MCF 10A (cell line): Measurements from ENCODE around the gene RCAN3. TPM values are rescaled to one million over a fixed set of nuclear protein-coding genes. Genes with fewer than 3 reads are reported as not detected.

Source experiments
- BruUV-seq: library from RNA; stranded (reverse); fragments of 400-500 nt; replicated peaks from 2 replicates; lab custom pipeline; 2021; lab: Mats Ljungman, UMichigan
- CTCF ChIA-PET: fragments of 300-600 bp; sonication (Branson Sonifier 250); formaldehyde crosslinking; extraction: SDS; loops from one replicate; lab custom pipeline; 2021; ENCODE audit warnings: antibody characterized with exemption, inconsistent platforms; lab: Yijun Ruan, JAX
- POLR2A ChIA-PET: fragments of 300-600, 350-650 bp; sonication (Branson Sonifier 250); formaldehyde crosslinking; extraction: SDS; loops from one replicate; lab custom pipeline; 2020; ENCODE audit warnings: antibody characterized with exemption, inconsistent platforms; lab: Yijun Ruan, JAX
- DNase-seq: peaks from one replicate; pipeline ENCODE4 v3.0.0-alpha.2; 2018; ENCODE audit not compliant: unreplicated experiment
- H3K27ac Mint-ChIP-seq: one replicate; pipeline ENCODE4 v1.8.0; 2022; ENCODE audit warnings: mild to moderate bottlenecking, low read depth, mixed read lengths; ENCODE audit not compliant: unreplicated experiment
- H3K27me3 Mint-ChIP-seq: one replicate; pipeline ENCODE4 v1.8.0; 2022; ENCODE audit warnings: mixed read lengths; ENCODE audit not compliant: insufficient read depth, unreplicated experiment
- H3K36me3 Mint-ChIP-seq: one replicate; pipeline ENCODE4 v1.8.0; 2022; ENCODE audit warnings: mild to moderate bottlenecking, moderate library complexity, mixed read lengths; ENCODE audit not compliant: insufficient read depth, unreplicated experiment
- H3K4me1 Mint-ChIP-seq: one replicate; pipeline ENCODE4 v1.8.0; 2022; ENCODE audit warnings: mixed read lengths; ENCODE audit not compliant: insufficient read depth, unreplicated experiment
- H3K4me3 Mint-ChIP-seq: one replicate; pipeline ENCODE4 v1.8.0; 2022; ENCODE audit warnings: mild to moderate bottlenecking, moderate library complexity, mixed read lengths; ENCODE audit not compliant: unreplicated experiment
- H3K9me3 Mint-ChIP-seq: one replicate; pipeline ENCODE4 v1.8.0; 2022; ENCODE audit warnings: mixed read lengths; ENCODE audit not compliant: unreplicated experiment
- CTCF ChIP-seq: fragments of 200-600 bp; IDR thresholded peaks from one replicate; pipeline ENCODE4 v1.8.0; 2022; ENCODE audit warnings: antibody characterized with exemption, mild to moderate bottlenecking; ENCODE audit not compliant: unreplicated experiment
- intact Hi-C: fragments of 100-400 bp; cut with micrococcal nuclease; formaldehyde crosslinking; loops from 2 replicates; pipeline ENCODE4 v1.14.1; 2022
- total RNA-seq: library from RNA; stranded (reverse); gene quantifications from 2 replicates; pipeline ENCODE4 v1.2.3, GENCODE V29; 2022

RCAN3 gene
- total RNA-seq, 1 experiment from 2014 or later = 6.1 TPM

GRCh38 chr1:24465099-24465498 lies 37.5 kb upstream of the RCAN3 start:
- Mint-ChIP-seq H3K4me3 (no peak overlapping the region), H3K9me3 (no peaks in the 10 kb centered on the region), H3K4me1 (peaks cover 6% of the 10 kb centered on the region), H3K27me3 (no peaks in the 10 kb centered on the region), H3K36me3 (peaks cover 73% of the 10 kb centered on the region), H3K27ac (no peak overlapping the region)
- ChIA-PET CTCF (interaction anchor here (0.7 to 1.0 kb wide), 2 partner anchors 46 to 266 kb away, joined by 3 to 4 read pairs; no protein-coding TSS in a partner anchor), POLR2A (no interaction called here)
- BruUV-seq = no TSS peak
- no peak for DNase-seq
- intact Hi-C loops = no loop called here
- TF ChIP-seq CTCF = no peak

GRCh38 chr1:24465638-24466037 lies 37.0 kb upstream of the RCAN3 start:
- intact Hi-C loops = no loop called here
- Mint-ChIP-seq H3K27me3 (no peaks in the 10 kb centered on the region), H3K36me3 (peaks cover 68% of the 10 kb centered on the region), H3K4me3 (no peak overlapping the region), H3K27ac (no peak overlapping the region), H3K4me1 (peaks cover 6% of the 10 kb centered on the region), H3K9me3 (no peaks in the 10 kb centered on the region)
- BruUV-seq = no TSS peak
- CTCF ChIA-PET = interaction anchor here (0.7 kb wide), 1 partner anchor 46 kb away, joined by 3 read pairs; no protein-coding TSS in a partner anchor
- no peak for DNase-seq
- POLR2A ChIA-PET = interaction anchor here (0.8 kb wide), 1 partner anchor 37 kb away, joined by 3 read pairs; no protein-coding TSS in a partner anchor
- no peak for TF ChIP-seq CTCF

GRCh38 chr1:24468685-24469316 lies 33.8 kb upstream of the RCAN3 start:
- ChIA-PET POLR2A (no interaction called here), CTCF (no interaction called here)
- peaks cover 39% of the 10 kb centered on the region for H3K36me3 Mint-ChIP-seq
- no TSS peak for BruUV-seq
- DNase-seq = no peak
- H3K4me3 Mint-ChIP-seq = no peak overlapping the region
- intact Hi-C loops = no loop called here
- no peaks in the 10 kb centered on the region for H3K9me3 Mint-ChIP-seq
- no peak overlapping the region for H3K27ac Mint-ChIP-seq
- TF ChIP-seq CTCF = no peak
- H3K27me3 Mint-ChIP-seq = no peaks in the 10 kb centered on the region
- no peaks in the 10 kb centered on the region for H3K4me1 Mint-ChIP-seq

DNA sequence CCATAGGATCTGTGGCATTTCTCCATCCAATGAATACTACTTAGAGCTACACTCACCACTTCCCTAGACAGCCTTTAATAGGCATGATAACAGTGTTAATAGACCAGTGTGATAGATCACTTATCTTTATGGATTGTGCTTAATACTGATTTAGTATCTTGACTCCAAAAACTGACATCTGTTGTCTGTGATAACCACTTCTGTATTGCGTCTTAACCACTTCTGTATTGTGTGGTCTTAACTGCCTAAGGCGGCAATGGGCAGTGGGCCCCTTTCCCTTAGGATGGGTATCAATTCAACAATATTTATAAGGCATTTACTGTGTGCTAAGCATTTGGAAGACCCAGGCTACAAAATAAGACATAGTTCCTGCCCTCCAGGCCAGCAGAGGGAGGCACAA lies 32.0 kb upstream of the RCAN3 start:
- intact Hi-C loops = no loop called here
- no peaks in the 10 kb centered on the region for H3K9me3 Mint-ChIP-seq
- BruUV-seq = no TSS peak

More for the DNA sequence above, 32.0 kb upstream of the RCAN3 start:
- H3K4me1 Mint-ChIP-seq = no peaks in the 10 kb centered on the region
- H3K36me3 Mint-ChIP-seq = peaks cover 31% of the 10 kb centered on the region
- ChIA-PET CTCF (no interaction called here), POLR2A (no interaction called here)
- no peak for TF ChIP-seq CTCF
- no peak for DNase-seq
- H3K27me3 Mint-ChIP-seq = no peaks in the 10 kb centered on the region
- H3K27ac Mint-ChIP-seq = no peak overlapping the region
- H3K4me3 Mint-ChIP-seq = no peak overlapping the region
